GM19324 (cell line): ENCODE data around the gene SLC25A18.

Experiments used
- ATAC-seq: cut with Tn5 transposase; IDR thresholded peaks from one replicate; pipeline ENCODE4 v1.9.1; 2021; ENCODE audit warnings: mild to moderate bottlenecking, moderate library complexity; ENCODE audit not compliant: unreplicated experiment, low FRiP score

SLC25A18 gene

GRCh38 chr22:17569971-17570511 is 6.7 kb downstream of the SLC25A18 start:
- ATAC-seq, result no peak

GRCh38 chr22:17570851-17571631 is 7.7 kb downstream of the SLC25A18 start:
- ATAC-seq, result no peak

- no peak for ATAC-seq
Measured at GRCh38 chr22:17575151-17575550, 11.9 kb downstream of the SLC25A18 start.

- no peak for ATAC-seq
Measured at GRCh38 chr22:17575681-17576080, 12.4 kb downstream of the SLC25A18 start.

GRCh38 chr22:17576470-17576869 is 13.2 kb downstream of the SLC25A18 start:
- no peak for ATAC-seq

- no peak for ATAC-seq
Measured at GRCh38 chr22:17578136-17578754, 14.9 kb downstream of the SLC25A18 start.

- ATAC-seq, result no peak
Measured at GRCh38 chr22:17579535-17579981, 16.3 kb downstream of the SLC25A18 start.

- ATAC-seq, result no peak
Measured at GRCh38 chr22:17580441-17581031, 17.2 kb downstream of the SLC25A18 start.

GRCh38 chr22:17581056-17581455 is 17.8 kb downstream of the SLC25A18 start:
- ATAC-seq, result no peak

GRCh38 chr22:17581631-17582030 is 18.3 kb downstream of the SLC25A18 start:
- ATAC-seq, result no peak

- no peak for ATAC-seq
Measured at GRCh38 chr22:17583151-17583550, 19.9 kb downstream of the SLC25A18 start.

GRCh38 chr22:17586831-17587440 is 23.6 kb downstream of the SLC25A18 start:
- ATAC-seq, result no peak

GRCh38 chr22:17587629-17588028 is 24.3 kb downstream of the SLC25A18 start:
- no peak for ATAC-seq

GRCh38 chr22:17588606-17589005 is 25.3 kb downstream of the SLC25A18 start:
- no peak for ATAC-seq

- ATAC-seq, result no peak
Measured at GRCh38 chr22:17589810-17590375, 26.6 kb downstream of the SLC25A18 start.

- no peak for ATAC-seq
Measured at GRCh38 chr22:17590586-17590985, 27.3 kb downstream of the SLC25A18 start.

- ATAC-seq, result no peak
Measured at GRCh38 chr22:17592201-17592600, 28.9 kb downstream of the SLC25A18 start.

GRCh38 chr22:17596226-17596625 is 32.9 kb downstream of the SLC25A18 start:
- no peak for ATAC-seq

GRCh38 chr22:17597217-17597616 is 33.9 kb downstream of the SLC25A18 start:
- ATAC-seq, result no peak

- ATAC-seq, result no peak
Measured at GRCh38 chr22:17598318-17598717, 35.0 kb downstream of the SLC25A18 start.

GRCh38 chr22:17601031-17601430 is 37.7 kb downstream of the SLC25A18 start:
- no peak for ATAC-seq
